Measurements from ENCODE around the gene TACC2. TPM values are rescaled to one million over a fixed set of nuclear protein-coding genes. Genes with fewer than 3 reads are reported as not detected.
A peak's percentile ranks its signal among the peaks of the same experiment; 100 is the strongest.
"Not testable (repeated sequence)": the region's sequence is repeated elsewhere in the genome, so short reads cannot be mapped to it uniquely, and the experiment has no call there.

The TACC2 gene
- total RNA-seq, 1 donor from 2014 or later: 98.1 TPM

- DNase-seq (ENCODE audit: low spot score): no peak
Observed at GRCh38 chr10:121983852-121984251, 5.1 kb upstream of the TACC2 start.

- DNase-seq (ENCODE audit: low spot score): no peak
Observed at GRCh38 chr10:121984463-121984862, 4.5 kb upstream of the TACC2 start.

- DNase-seq (ENCODE audit: low spot score): no peak
Observed at GRCh38 chr10:121990015-121990677, 1.2 kb downstream of the TACC2 start.

- DNase-seq (ENCODE audit: low spot score): not testable (repeated sequence)
Observed at GRCh38 chr10:121991727-121992126, 2.8 kb downstream of the TACC2 start.

GRCh38 chr10:121994429-121994941, 5.5 kb downstream of the TACC2 start:
- DNase-seq (ENCODE audit: low spot score): peak; percentile 51

- DNase-seq (ENCODE audit: low spot score): no peak
Observed at GRCh38 chr10:121998462-121998861, 9.5 kb downstream of the TACC2 start.

GRCh38 chr10:121999301-121999700, 10.3 kb downstream of the TACC2 start:
- DNase-seq (ENCODE audit: low spot score): no peak

- DNase-seq (ENCODE audit: low spot score): no peak
Observed at GRCh38 chr10:122001698-122002097, 12.7 kb downstream of the TACC2 start.

GRCh38 chr10:122007415-122007814, 18.5 kb downstream of the TACC2 start:
- no peak for DNase-seq (ENCODE audit: low spot score)

GRCh38 chr10:122010405-122011050, 21.6 kb downstream of the TACC2 start:
- DNase-seq (ENCODE audit: low spot score): no peak

GRCh38 chr10:122012731-122013130, 23.8 kb downstream of the TACC2 start:
- no peak for DNase-seq (ENCODE audit: low spot score)

GRCh38 chr10:122013311-122013780, 24.4 kb downstream of the TACC2 start:
- DNase-seq (ENCODE audit: low spot score): no peak

- no peak for DNase-seq (ENCODE audit: low spot score)
Observed at GRCh38 chr10:122014652-122015248, 25.8 kb downstream of the TACC2 start.

- DNase-seq (ENCODE audit: low spot score): not testable (repeated sequence)
Observed at GRCh38 chr10:122017926-122018325, 29.0 kb downstream of the TACC2 start.

GRCh38 chr10:122018491-122018890, 29.5 kb downstream of the TACC2 start:
- no peak for DNase-seq (ENCODE audit: low spot score)

- no peak for DNase-seq (ENCODE audit: low spot score)
Observed at GRCh38 chr10:122018951-122019413, 30.0 kb downstream of the TACC2 start.

GRCh38 chr10:122019414-122019975, 30.5 kb downstream of the TACC2 start:
- DNase-seq (ENCODE audit: low spot score): peak; percentile 60

GRCh38 chr10:122020226-122020625, 31.3 kb downstream of the TACC2 start:
- no peak for DNase-seq (ENCODE audit: low spot score)

GRCh38 chr10:122021379-122021778, 32.4 kb downstream of the TACC2 start:
- no peak for DNase-seq (ENCODE audit: low spot score)

GRCh38 chr10:122021828-122022227, 32.9 kb downstream of the TACC2 start:
- DNase-seq (ENCODE audit: low spot score): no peak

GRCh38 chr10:122022276-122022675, 33.3 kb downstream of the TACC2 start:
- no peak for DNase-seq (ENCODE audit: low spot score)

GRCh38 chr10:122023257-122023656, 34.3 kb downstream of the TACC2 start:
- DNase-seq (ENCODE audit: low spot score): not testable (repeated sequence)

All from ureter (tissue), 1 donor.